ENCODE measurements around the gene DAD1.
"Not testable (repeated sequence)": the region's sequence is repeated elsewhere in the genome, so short reads cannot be mapped to it uniquely, and the experiment has no call there.

The DAD1 gene

GRCh38 chr14:22626590-22626989 lies 37.6 kb upstream of the DAD1 start:
- TF ChIP-seq, protein P1, sequence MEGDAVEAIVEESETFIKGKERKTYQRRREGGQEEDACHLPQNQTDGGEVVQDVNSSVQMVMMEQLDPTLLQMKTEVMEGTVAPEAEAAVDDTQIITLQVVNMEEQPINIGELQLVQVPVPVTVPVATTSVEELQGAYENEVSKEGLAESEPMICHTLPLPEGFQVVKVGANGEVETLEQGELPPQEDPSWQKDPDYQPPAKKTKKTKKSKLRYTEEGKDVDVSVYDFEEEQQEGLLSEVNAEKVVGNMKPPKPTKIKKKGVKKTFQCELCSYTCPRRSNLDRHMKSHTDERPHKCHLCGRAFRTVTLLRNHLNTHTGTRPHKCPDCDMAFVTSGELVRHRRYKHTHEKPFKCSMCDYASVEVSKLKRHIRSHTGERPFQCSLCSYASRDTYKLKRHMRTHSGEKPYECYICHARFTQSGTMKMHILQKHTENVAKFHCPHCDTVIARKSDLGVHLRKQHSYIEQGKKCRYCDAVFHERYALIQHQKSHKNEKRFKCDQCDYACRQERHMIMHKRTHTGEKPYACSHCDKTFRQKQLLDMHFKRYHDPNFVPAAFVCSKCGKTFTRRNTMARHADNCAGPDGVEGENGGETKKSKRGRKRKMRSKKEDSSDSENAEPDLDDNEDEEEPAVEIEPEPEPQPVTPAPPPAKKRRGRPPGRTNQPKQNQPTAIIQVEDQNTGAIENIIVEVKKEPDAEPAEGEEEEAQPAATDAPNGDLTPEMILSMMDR (IDR thresholded peaks at IDR 0.05; ENCODE audit: borderline replicate concordance, insufficient read depth, low read depth, low read length), result no peak
- H3K4me3 ChIP-seq (ENCODE audit: low read depth, low read length), result no peak overlapping the region

- TF ChIP-seq, protein P1 (IDR thresholded peaks at IDR 0.05; ENCODE audit: borderline replicate concordance, insufficient read depth, low read depth, low read length), result no peak
Measured at GRCh38 chr14:22623047-22623446, 34.0 kb upstream of the DAD1 start.

DNA sequence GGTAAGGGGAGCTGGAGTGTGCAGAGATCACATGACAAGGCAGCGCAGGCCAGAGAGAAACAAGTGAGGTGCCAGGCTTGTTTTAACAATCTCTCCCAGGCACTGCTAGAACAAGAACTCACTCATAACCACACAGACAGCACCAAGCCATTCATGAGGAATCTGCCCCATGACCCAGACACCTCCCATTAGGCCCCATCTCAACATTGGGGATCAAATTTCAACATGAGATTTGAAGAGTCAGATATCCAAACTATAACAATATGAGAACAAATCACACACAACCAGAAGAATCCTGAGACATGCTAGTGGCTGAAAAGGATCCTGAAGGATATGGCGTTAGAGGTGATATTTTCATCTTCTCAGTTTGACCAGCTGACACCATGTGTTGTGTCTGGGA lies 33.2 kb upstream of the DAD1 start:
- H3K4me3 ChIP-seq (ENCODE audit: low read depth, low read length), result no peak overlapping the region

More at GRCh38 chr14:22623047-22623446, 34.0 kb upstream of the DAD1 start:
- no peak overlapping the region for H3K4me3 ChIP-seq (ENCODE audit: low read depth, low read length)

DNA sequence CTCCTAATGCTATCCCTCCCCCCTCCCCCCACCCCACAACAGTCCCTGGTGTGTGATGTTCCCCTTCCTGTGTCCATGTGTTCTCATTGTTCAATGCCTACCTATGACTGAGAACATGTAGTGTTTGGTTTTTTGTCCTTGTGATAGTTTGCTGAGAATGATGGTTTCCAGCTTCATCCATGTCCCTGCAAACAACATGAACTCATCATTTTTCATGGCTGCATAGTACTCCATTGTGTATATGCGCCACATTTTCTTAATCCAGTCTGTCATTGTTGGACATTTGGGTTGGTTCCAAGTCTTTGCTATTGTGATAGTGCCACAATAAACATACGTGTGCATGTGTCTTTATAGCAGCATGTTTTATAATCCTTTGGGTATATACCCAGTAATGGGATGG lies 26.7 kb upstream of the DAD1 start:
- not testable (repeated sequence) for H3K4me3 ChIP-seq (ENCODE audit: low read depth, low read length)

More for the DNA sequence above, 33.2 kb upstream of the DAD1 start:
- TF ChIP-seq, protein P1 (IDR thresholded peaks at IDR 0.05; ENCODE audit: borderline replicate concordance, insufficient read depth, low read depth, low read length), result no peak

GRCh38 chr14:22614240-22614799 lies 25.3 kb upstream of the DAD1 start:
- H3K4me3 ChIP-seq (ENCODE audit: low read depth, low read length), result no peak overlapping the region
- TF ChIP-seq, protein P1 (IDR thresholded peaks at IDR 0.05; ENCODE audit: borderline replicate concordance, insufficient read depth, low read depth, low read length), result no peak

DNA sequence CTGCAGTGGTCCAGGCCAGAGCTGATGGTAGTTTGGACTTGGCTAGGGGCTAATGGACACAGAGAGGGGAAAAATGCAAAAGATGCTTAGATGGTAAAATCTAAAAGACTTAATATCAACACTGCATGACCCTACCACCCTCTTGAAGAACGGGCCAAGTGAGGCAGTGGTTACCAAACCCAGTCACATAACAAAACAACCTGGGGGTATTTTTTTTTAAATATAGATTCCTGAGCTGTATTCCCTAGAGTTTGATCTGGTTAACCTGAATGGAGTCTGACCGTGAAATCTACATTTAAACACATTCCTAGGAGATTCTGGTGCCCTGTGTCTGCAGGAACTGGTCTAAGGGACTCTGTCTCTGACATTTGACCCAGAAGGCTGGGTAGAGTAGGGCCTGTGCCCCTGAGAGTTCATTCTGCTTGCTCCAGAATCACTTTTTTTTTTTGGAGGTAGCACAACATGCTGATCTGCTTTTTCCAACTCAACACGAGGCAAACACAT lies 24.8 kb upstream of the DAD1 start:
- TF ChIP-seq, protein P1 (IDR thresholded peaks at IDR 0.05; ENCODE audit: borderline replicate concordance, insufficient read depth, low read depth, low read length), result no peak
- H3K4me3 ChIP-seq (ENCODE audit: low read depth, low read length), result no peak overlapping the region

GRCh38 chr14:22613106-22613695 lies 24.2 kb upstream of the DAD1 start:
- TF ChIP-seq, protein P1 (IDR thresholded peaks at IDR 0.05; ENCODE audit: borderline replicate concordance, insufficient read depth, low read depth, low read length), result no peak
- H3K4me3 ChIP-seq (ENCODE audit: low read depth, low read length), result no peak overlapping the region

All from GM12875 (cell line).